ENCODE results near the gene SNCG.
"Not testable (repeated sequence)": the region's sequence is repeated elsewhere in the genome, so short reads cannot be mapped to it uniquely, and the experiment has no call there.

SNCG gene

DNA sequence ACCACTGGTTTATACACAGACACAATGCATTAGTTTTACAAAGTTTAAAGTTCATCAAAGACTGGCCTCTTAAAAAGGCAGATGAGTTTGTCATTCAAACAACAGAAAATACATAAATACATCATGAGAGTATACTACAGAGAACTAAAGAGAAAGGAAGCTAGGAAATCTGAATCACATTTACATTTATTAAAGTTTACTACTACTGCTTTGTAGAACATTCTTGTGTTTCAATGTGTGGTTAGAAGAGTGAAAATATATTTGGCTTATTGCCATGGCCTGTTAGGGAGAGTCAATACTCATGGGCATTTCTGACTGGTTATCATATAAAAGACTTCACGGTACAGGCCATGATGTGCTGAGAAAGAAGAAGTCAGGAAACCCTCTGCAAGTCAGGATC lies 48.7 kb downstream of the SNCG start:
- H3K27ac Mint-ChIP-seq; H3K4me3 Mint-ChIP-seq; H3K9me3 Mint-ChIP-seq; H3K4me1 Mint-ChIP-seq (ENCODE audit: low read depth); H3K36me3 Mint-ChIP-seq (ENCODE audit: low read depth); H3K27me3 Mint-ChIP-seq: not testable (repeated sequence)

DNA sequence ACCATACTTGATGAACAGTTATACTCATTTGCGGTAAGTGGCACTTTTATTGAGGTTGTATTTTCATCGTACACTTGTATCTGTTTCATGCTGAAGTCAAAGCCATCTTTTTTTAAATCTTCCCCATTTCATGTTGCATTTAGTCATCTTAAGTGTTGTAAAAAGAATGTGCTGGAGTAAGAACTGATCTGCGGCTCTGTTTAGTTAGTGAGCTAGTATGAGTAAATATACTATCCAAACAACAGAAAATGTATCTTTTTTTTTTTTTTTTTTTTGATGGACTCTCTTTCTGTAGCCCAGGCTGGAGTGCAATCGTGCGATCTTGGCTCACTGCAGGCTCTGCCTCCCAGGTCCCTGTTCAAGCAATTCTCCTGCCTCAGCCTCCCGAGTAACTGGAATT lies 49.3 kb downstream of the SNCG start:
- H3K27me3 Mint-ChIP-seq; H3K9me3 Mint-ChIP-seq; H3K4me1 Mint-ChIP-seq (ENCODE audit: low read depth); H3K27ac Mint-ChIP-seq; H3K36me3 Mint-ChIP-seq (ENCODE audit: low read depth); H3K4me3 Mint-ChIP-seq: not testable (repeated sequence)

DNA sequence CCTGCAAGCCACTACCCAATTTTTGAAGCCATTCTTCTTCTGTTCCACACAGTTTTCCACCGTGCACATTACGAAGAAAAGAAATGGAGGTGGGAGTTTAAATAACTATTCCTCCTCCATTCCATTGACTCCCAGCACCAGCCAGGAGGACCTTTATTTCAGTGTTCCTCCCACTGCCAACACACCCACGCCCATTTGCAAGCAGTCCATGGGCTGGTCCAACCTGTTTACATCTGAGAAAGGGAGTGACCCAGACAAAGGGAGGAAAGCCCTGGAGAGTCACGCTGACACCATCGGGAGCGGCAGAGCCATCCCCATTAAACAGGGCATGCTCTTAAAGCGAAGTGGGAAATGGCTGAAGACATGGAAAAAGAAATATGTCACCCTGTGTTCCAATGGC lies 49.9 kb downstream of the SNCG start:
- H3K27ac Mint-ChIP-seq; H3K27me3 Mint-ChIP-seq; H3K9me3 Mint-ChIP-seq; H3K4me3 Mint-ChIP-seq; H3K4me1 Mint-ChIP-seq (ENCODE audit: low read depth); H3K36me3 Mint-ChIP-seq (ENCODE audit: low read depth): not testable (repeated sequence)

DNA sequence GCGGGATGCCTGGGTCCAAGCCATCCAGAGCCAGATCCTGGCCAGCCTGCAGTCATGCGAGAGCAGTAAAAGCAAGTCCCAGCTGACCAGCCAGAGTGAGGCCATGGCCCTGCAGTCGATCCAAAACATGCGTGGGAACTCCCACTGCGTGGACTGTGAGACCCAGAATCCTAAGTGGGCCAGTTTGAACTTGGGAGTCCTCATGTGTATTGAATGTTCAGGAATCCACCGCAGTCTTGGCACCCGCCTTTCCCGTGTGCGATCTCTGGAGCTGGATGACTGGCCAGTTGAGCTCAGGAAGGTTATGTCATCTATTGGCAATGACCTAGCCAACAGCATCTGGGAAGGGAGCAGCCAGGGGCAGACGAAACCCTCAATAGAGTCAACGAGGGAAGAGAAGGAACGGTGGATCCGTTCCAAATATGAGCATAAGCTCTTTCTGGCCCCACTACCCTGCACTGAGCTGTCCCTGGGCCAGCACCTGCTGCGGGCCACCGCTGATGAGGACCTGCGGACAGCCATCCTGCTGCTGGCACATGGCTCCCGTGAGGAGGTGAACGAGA lies 50.8 kb downstream of the SNCG start:
- H3K27me3 Mint-ChIP-seq; H3K4me1 Mint-ChIP-seq (ENCODE audit: low read depth): not testable (repeated sequence)

More for the DNA sequence above, 50.8 kb downstream of the SNCG start:
- H3K36me3 Mint-ChIP-seq (ENCODE audit: low read depth); H3K27ac Mint-ChIP-seq; H3K4me3 Mint-ChIP-seq; H3K9me3 Mint-ChIP-seq: not testable (repeated sequence)
